ENCODE data around the gene BRICD5.

DNA sequence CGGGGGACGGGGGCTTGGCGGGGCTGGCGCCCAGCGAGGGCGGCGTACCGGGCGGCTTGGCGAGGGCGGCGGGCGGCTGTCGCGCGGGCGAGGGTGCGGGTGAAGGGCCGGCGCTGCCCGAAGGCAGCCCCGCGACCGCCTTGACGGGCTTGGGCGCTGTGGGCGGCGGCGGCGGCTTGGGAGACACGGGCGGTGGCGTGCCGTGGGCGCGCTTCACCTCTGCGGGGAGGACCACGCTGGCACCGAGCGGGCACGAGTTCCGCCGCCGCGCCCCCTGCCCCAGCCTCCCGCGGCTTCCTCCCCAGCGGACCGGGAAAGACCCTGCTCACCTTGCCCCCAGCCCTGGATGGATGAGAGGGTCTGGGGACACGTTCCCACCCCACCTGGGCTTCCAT, 31.6 kb downstream of the BRICD5 start:
- TF ChIP-seq, protein P1, sequence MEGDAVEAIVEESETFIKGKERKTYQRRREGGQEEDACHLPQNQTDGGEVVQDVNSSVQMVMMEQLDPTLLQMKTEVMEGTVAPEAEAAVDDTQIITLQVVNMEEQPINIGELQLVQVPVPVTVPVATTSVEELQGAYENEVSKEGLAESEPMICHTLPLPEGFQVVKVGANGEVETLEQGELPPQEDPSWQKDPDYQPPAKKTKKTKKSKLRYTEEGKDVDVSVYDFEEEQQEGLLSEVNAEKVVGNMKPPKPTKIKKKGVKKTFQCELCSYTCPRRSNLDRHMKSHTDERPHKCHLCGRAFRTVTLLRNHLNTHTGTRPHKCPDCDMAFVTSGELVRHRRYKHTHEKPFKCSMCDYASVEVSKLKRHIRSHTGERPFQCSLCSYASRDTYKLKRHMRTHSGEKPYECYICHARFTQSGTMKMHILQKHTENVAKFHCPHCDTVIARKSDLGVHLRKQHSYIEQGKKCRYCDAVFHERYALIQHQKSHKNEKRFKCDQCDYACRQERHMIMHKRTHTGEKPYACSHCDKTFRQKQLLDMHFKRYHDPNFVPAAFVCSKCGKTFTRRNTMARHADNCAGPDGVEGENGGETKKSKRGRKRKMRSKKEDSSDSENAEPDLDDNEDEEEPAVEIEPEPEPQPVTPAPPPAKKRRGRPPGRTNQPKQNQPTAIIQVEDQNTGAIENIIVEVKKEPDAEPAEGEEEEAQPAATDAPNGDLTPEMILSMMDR (IDR thresholded peaks at IDR 0.05), result no peak
- no peak for TF ChIP-seq POLR2A (IDR thresholded peaks at IDR 0.05)
- TF ChIP-seq POLR2AphosphoS5 (IDR thresholded peaks at IDR 0.05), result no peak
- no peak for TF ChIP-seq EP300 (IDR thresholded peaks at IDR 0.05)

All from sigmoid colon (tissue), 4 donors.